Endothelial cell of coronary artery (primary cell): ENCODE data around the gene ADNP2. TPM values are rescaled to one million over a fixed set of nuclear protein-coding genes. Genes with fewer than 3 reads are reported as not detected.

Experiments
- total RNA-seq: library from RNA; depleted of rRNA; stranded (reverse); fragments of >200 nt; gene quantifications from 2 replicates; pipeline ENCODE4 v1.2.3, GENCODE V29; 2014

Gene ADNP2
- 11.4 and 12.6 TPM in 2 replicates for total RNA-seq

DNA sequence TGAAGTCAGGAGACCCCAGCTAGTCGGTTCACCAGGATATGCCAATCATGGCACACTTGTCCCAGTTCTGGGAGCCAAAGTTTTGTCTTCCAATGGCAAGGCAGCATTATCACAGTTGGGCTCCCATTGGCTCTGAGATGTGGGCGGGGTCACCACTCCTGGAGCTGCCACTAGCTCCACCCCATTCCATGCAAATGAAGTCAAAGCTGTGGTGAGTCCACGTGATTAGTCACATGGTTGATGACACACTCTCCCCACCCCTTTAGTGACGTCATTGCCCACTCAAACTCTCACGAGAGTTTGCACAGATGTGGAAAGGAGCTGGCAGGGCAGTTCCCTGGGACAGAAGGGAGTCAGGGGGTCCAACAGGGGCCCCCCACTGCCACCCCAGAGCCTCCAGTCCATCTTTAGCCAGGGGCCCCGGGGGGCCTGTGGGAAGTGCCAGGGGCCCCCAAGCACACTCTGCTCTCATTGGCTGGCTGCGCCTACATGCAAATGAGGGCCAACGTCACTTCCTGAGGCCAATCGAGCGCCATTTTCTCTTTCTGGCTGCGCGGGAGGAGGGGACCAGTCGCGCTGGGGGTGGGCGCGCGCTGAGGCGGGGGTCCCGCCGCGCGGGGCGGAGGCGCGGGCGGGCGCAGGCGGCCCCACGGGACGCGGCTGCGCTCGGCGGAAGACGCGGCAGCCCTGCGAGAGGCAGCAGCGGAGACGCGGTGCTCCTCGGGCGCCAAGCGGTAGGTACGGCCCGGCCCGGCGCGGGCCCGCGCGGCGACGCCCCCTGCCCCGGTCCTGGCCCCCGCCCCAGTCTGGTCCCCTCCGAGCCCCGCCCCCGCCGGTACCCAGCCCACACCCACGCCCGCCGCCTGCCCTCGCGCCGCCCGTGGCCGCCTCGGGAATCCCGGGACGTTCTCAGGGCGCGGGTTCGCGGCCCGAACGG lies at the start of gene ADNP2:
Gene ADNP2, plus strand, starts transcription at position 524 of the 937 bp plus-strand sequence. CDS start 8,281 bp downstream, outside the sequence.

Other genes starting within 250 kb of the ADNP2 start
- gene SLC66A2, start 157.6 kb upstream of the ADNP2 start, total RNA-seq, result 37.2 and 39.0 TPM in 2 replicates
- 2.0 and 2.2 TPM in 2 replicates for gene HSBP1L1, start 144.6 kb upstream of the ADNP2 start, total RNA-seq
- 79.0 and 88.0 TPM in 2 replicates for gene TXNL4A, start 120.7 kb upstream of the ADNP2 start, total RNA-seq
- gene RBFA, start 74.8 kb upstream of the ADNP2 start, total RNA-seq, result 33.3 and 34.3 TPM in 2 replicates
- 0.75 and 1.3 TPM in 2 replicates for gene PARD6G, start 138.3 kb downstream of the ADNP2 start, total RNA-seq